Loucy (cell line): Measurements from ENCODE around the gene MICU1.

Source experiments
- CTCF ChIP-seq: fragments of 200-600 bp; sonication (generic); conservative IDR thresholded peaks from 2 replicates; pipeline ENCODE4 v1.5.1; 2014; ENCODE audit warnings: mild to moderate bottlenecking, antibody characterized with exemption, low read length
- EZH2phosphoT487 ChIP-seq: fragments of 200-600 bp; IDR thresholded peaks from 2 replicates; pipeline ENCODE4 v1.6.1; 2018; ENCODE audit warnings: antibody characterized with exemption, mild to moderate bottlenecking, moderate library complexity, borderline replicate concordance

DNA sequence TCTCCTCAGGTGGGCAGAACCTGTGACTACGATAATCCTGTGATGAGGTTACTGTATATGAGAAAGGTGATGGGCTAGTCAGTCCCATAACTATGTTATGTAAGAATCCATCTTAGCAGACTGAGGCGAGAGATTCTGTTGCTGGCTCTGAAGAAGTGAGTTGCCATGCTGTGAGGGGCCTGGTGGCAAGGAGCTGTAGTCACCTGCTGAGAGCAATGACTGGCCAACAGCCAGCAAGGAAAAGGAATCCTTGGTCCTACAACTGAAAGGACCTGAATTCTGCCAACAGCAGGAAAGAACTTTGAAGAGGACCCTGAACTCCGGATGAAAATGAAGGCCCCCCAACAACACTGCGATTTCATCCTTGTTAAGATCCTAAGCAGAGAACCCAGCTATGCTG, 240.2 kb downstream of the MICU1 start:
- TF ChIP-seq EZH2phosphoT487 = no peak
- TF ChIP-seq CTCF = no peak
